Measurements from ENCODE around the gene ARHGAP6.
"Not testable (repeated sequence)": the region's sequence is repeated elsewhere in the genome, so short reads cannot be mapped to it uniquely, and the experiment has no call there.

Gene ARHGAP6

GRCh38 chrX:11578301-11578700 lies 87.4 kb downstream of the ARHGAP6 start:
- in situ Hi-C loops (cut with MboI; ENCODE audit: low sequenced_read_pairs) = not testable (repeated sequence)

DNA sequence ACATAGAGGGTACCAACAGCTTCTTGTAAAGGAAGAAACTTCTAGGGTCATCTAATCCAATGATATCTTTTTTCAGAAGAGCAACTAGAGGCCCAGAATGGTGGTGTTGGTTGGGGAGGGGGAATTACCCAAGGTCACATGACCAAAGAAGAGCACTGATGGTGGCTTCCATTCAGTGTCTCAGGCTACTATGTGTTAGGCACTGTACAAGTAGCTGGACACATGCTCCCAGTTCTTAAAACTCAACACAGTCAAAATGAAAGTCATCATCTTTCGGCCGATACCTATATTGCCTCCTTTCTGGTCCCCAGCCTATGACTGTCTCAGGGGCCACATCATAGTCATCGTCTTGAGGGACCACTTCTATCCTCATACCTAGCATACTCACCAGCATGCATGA lies 88.1 kb downstream of the ARHGAP6 start:
- in situ Hi-C loops (cut with MboI; ENCODE audit: low sequenced_read_pairs) = no loop called here

DNA sequence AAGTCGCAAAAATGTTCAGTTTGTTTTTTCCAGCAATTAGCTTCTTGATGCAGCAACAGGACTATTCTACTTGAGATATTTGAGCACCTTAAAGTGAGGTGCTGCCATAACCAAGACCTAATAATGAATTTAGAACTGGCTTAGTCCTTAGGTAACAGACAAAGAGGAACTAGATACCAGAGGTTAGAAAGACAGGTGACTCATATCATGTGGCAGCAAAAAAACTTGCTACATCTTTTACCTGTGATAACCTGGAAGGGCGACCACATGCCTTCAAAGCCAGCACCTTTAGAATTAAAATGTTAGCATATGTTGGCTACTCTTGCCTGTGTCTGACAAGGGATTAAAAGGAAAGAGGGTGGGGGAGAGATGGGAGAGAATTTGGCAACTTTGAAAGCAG lies 90.4 kb downstream of the ARHGAP6 start:
- in situ Hi-C loops (cut with MboI; ENCODE audit: low sequenced_read_pairs) = no loop called here

DNA sequence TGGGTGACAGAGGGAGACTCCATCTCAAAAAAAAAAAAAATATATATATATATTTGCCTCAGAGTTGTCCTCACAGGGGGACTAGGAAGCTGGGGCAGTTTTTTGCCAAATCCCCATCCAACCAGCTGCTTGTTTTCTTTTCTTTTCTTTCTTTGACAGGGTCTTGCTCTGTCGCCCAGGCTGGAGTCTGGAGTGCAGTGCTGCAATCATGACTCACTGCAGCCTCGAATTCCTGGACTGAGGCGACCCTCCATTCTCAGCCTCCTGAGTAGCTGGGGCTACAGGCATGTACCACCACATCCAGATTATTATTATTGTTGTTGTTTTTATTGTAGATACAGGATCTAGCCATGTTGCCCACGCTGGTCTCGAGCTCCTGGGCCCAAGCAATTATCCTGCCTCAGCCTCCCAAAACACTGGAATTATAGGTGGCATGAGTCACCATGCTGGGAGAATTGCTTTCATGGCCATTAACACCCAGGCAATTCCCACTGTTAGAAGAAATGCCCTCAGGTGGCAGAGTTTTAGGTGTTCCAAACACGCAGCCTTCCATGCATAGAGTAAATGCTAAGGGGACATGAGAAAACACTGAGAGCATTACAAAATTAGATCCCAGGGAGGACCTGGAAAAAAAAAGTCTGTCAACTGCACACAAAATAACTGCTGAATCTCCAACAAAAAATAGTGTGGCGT lies 98.0 kb downstream of the ARHGAP6 start:
- in situ Hi-C loops (cut with MboI; ENCODE audit: low sequenced_read_pairs) = no loop called here

DNA sequence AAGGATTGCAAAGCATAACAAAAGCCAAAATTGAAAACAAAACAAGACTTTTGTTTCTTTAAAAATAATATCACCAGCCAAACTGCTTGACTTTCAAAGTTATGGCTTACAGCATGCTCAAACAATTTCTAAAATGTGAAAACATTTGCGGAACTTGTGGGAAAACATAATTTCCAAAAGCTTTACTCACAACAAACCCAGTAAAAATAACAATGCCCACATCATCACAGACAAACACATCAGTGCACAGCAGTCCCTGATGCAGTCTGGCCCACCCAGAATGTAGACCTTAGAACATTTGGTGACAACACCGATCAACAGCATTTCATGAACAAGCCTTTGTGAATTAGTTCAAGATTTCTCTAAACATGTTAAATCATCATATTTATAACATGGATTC lies 98.9 kb downstream of the ARHGAP6 start:
- in situ Hi-C loops (cut with MboI; ENCODE audit: low sequenced_read_pairs) = no loop called here

GRCh38 chrX:11566173-11566572 lies 99.5 kb downstream of the ARHGAP6 start:
- in situ Hi-C loops (cut with MboI; ENCODE audit: low sequenced_read_pairs) = no loop called here

GRCh38 chrX:11564546-11564945 lies 101.2 kb downstream of the ARHGAP6 start:
- in situ Hi-C loops (cut with MboI; ENCODE audit: low sequenced_read_pairs) = no loop called here

- in situ Hi-C loops (cut with MboI; ENCODE audit: low sequenced_read_pairs) = no loop called here
These were observed 103.2 kb downstream of the ARHGAP6 start for GRCh38 chrX:11562570-11562969.

DNA sequence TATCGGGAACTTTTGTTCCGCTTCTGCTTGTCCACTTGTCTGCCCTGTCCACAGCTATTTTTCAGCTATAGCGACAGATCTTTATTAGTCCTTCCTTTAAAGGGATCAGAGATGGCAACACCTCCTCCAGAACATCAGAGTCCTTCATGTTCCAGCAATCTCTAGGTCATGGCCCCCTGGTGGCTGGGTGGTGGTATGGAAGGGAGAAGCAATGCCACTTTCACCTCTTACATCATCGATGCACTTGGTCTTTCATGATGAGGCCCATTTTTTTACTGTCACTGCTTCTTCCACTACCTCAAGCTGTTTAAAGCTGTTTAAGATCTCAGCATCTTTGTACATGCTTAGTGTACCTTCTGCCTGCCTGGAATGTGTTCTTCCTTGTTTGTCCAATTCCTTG lies 106.7 kb downstream of the ARHGAP6 start:
- in situ Hi-C loops (cut with MboI; ENCODE audit: low sequenced_read_pairs) = no loop called here

GRCh38 chrX:11557120-11557519 lies 108.6 kb downstream of the ARHGAP6 start:
- in situ Hi-C loops (cut with MboI; ENCODE audit: low sequenced_read_pairs) = no loop called here

DNA sequence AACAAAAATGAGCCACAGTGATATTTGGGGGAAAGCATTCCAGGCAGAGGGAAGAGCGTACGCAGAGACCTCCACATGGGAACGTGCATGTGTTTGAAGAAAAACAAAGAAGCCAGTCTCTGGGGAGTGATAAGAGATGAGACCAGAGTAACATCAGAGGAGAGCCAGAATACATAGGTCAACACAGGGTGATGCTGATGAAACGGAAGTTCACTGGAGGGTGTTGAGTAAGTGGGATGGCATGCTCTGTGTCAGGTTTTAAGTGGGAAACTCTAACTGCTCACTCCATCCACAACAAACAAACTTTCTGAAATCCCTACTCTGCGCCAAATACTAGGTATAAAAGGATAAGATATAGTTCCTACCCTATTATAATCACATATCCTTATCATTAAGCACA lies 110.0 kb downstream of the ARHGAP6 start:
- in situ Hi-C loops (cut with MboI; ENCODE audit: low sequenced_read_pairs) = no loop called here

GRCh38 chrX:11553594-11553993 lies 112.1 kb downstream of the ARHGAP6 start:
- in situ Hi-C loops (cut with MboI; ENCODE audit: low sequenced_read_pairs) = no loop called here

DNA sequence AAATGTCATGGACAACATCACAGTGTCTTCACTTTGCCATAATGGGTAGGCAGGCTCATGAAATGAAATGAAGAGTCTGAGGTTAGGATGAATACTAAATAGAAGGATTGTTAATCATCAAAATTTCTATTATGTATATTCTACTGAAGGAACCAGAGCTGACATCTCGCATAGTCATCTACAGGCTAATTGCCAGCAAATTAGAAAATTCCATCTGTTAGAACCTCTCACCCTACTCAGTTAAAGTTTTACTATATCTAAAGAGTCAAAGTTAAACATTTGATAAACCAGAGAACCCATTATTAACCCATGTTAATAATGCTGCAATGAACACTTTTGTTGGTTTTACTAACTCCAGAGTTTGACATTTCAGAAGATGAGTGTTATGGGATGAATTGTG lies 114.6 kb downstream of the ARHGAP6 start:
- in situ Hi-C loops (cut with MboI; ENCODE audit: low sequenced_read_pairs) = no loop called here

DNA sequence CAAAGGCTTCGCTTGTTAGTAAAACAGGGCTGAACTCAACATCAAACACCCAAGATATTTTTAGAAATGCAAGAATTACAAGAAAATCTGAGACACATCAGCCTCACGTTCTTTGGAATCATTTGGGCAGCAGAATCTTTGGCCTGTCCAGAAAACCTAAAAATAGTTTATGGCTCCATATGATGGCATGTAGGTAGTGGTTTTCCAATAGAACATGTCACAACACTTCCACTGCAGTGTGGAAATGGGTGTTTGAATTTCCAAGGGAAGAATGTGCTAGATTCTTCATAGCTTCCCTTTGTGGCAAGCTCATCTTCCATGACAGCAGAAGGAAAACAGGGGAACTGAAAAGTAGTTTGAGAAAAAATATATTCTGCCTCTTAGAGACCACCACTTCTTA lies 118.8 kb downstream of the ARHGAP6 start:
- in situ Hi-C loops (cut with MboI; ENCODE audit: low sequenced_read_pairs) = loop anchor here (25.0 kb wide), 1 partner anchor 215 kb away; the partner anchor contains the start of gene MSL3

GRCh38 chrX:11543249-11543648 lies 122.5 kb downstream of the ARHGAP6 start:
- in situ Hi-C loops (cut with MboI; ENCODE audit: low sequenced_read_pairs) = loop anchor here (25.0 kb wide), 1 partner anchor 219 kb away; the partner anchor contains the start of gene MSL3

DNA sequence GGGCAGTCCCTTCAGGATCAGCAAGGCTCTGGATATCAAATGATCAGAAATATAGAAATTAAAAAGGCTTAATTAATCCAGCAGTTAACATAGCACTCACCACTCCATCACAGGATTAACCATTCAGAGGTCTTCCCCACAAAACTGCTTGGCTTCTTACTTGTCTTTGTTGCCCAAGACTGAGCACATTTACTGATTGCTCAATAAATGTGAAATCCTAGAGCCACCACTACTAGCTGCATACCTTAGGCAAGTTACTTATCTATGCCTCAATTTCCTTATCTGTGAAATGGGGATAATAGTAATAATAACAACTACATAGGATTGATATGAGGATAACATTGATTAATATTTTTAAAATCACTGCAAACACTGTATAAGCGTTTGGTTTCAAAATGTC lies 124.2 kb downstream of the ARHGAP6 start:
- in situ Hi-C loops (cut with MboI; ENCODE audit: low sequenced_read_pairs) = loop anchor here (25.0 kb wide), 1 partner anchor 221 kb away; the partner anchor contains the start of gene MSL3

GRCh38 chrX:11540532-11541377 lies 125.0 kb downstream of the ARHGAP6 start:
- in situ Hi-C loops (cut with MboI; ENCODE audit: low sequenced_read_pairs) = loop anchor here (25.0 kb wide), 1 partner anchor 222 kb away; the partner anchor contains the start of gene MSL3

DNA sequence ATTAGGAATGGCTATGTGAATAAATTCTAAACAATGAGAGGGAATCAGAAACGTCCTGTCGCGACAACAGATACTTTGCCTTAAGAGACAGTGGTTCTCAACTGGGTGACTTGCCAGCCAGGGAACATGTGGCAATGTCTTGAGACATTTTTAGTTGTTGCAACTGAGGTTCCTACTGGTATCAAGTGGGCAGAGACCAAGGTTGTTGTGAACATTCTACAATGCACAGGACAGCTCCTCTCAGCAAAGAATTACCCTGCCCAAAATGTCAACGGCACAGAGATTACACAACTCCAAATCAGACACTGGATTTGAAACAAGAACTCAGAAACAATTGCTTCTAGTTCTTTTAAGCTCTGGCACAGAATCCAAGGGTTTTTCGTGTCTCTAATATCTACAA lies 128.6 kb downstream of the ARHGAP6 start:
- in situ Hi-C loops (cut with MboI; ENCODE audit: low sequenced_read_pairs) = loop anchor here (25.0 kb wide), 1 partner anchor 225 kb away; the partner anchor contains the start of gene MSL3

GRCh38 chrX:11535156-11535919 lies 130.4 kb downstream of the ARHGAP6 start:
- in situ Hi-C loops (cut with MboI; ENCODE audit: low sequenced_read_pairs) = loop anchor here (25.0 kb wide), 1 partner anchor 227 kb away; the partner anchor contains the start of gene MSL3

DNA sequence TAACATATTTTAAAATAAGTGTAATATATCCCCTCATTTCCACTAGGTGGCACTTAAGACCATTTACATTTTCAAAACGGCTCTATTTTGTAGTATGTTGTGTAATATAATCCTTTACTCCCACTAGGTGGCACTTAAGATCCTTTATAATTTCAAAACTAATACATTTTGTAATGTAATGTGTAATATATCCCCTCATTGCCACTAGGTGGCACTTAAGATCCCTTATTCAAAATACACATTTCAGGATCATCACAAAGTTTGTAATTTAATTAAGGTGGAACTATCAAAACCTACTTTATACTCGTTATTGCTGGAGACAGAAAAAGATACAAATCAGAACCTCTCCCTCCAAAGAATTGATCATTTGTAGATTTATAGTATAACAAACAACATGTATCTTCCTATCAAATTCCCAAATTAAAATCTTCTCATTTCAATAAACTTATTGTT lies 132.5 kb downstream of the ARHGAP6 start:
- in situ Hi-C loops (cut with MboI; ENCODE audit: low sequenced_read_pairs) = loop anchor here (25.0 kb wide), 1 partner anchor 229 kb away; the partner anchor contains the start of gene MSL3

All from HL-60/S4 (cell line).